ENCODE measurements around the gene LRRC4B. TPM values are rescaled to one million over a fixed set of nuclear protein-coding genes. Genes with fewer than 3 reads are reported as not detected.
A peak's percentile ranks its signal among the peaks of the same experiment; 100 is the strongest.

Gene LRRC4B
- polyA plus RNA-seq, 1 of the 3 experiments (the other 2 are of a cell fraction): 6.9 TPM

DNA sequence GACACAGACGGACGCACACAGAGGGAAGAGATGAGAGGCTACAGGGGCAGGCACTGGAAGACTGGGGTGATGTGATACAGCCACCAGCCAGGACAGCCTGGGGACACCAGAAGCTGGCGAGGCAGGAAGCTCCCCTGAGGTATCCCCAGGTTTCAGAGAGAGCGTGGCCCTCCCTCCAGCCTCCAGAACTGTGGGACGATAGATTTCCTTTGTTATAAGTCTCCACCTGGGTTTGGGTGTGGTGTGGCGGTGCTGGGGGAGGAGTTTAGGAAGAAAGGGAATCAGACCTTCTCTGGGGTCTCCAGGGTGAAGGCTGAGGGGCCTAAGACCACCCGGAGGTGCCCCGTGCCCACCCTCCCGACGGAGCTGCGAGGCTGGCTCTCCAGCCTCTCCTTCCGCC is 51.8 kb downstream of the LRRC4B start (continued):
- TF ChIP-seq ZBTB33 (IDR thresholded peaks at IDR 0.05; ENCODE audit: borderline replicate concordance, low read depth) (no peak), EZH2phosphoT487 (IDR thresholded peaks at IDR 0.05; ENCODE audit: borderline replicate concordance, low read depth) (no peak)

- WGBS (ENCODE audit: low lambda C conversion rate): 80% methylated on average over 5 of the region's 11 CpGs
- no peaks in the 10 kb centered on the region for H3F3A ChIP-seq (replicated peaks; ENCODE audit: insufficient read depth)
- POLR2A ChIA-PET: no interaction called here
- no peak for DNase-seq
- CTCF ChIA-PET: interaction anchor here (1.0 to 2.7 kb wide), 5 partner anchors 23 to 93 kb away, joined by 3 to 14 read pairs (median 4); no protein-coding TSS in a partner anchor
- H3K79me2 ChIP-seq (ENCODE audit: insufficient read depth): peaks cover 7% of the 10 kb centered on the region; the same call in 1 of the 2 replicates
- H3K9me3 ChIP-seq: no peaks in the 10 kb centered on the region
- no peaks in the 10 kb centered on the region for H3K27me3 ChIP-seq (ENCODE audit: insufficient read depth)
- peaks cover 0 to 38% of the 10 kb centered on the region in 2 experiments; a peak in 1 of 4 replicates for H3K4me1 ChIP-seq (ENCODE audit: control insufficient read depth in 1 of 2, insufficient read depth in 2 of 2, low read depth in 1 of 2, low read length in 1 of 2)
- no peak overlapping the region for H3K4me3 ChIP-seq (ENCODE audit: low read depth in 2 of 2, low read length in 1 of 2)
- H3K27ac ChIP-seq (ENCODE audit: low read depth in 2 of 2, low read length in 1 of 2): peak overlapping the region in 1 of 2 experiments; percentile 98; a peak in 2 of 4 replicates
- no peaks in the 10 kb centered on the region for H4K20me1 ChIP-seq (ENCODE audit: insufficient read depth)
- no peaks in the 10 kb centered on the region for H3K36me3 ChIP-seq (replicated peaks in 1 of 2; ENCODE audit: control insufficient read depth in 1 of 2, insufficient read depth in 2 of 2, low read length in 1 of 2)
- no peaks in the 10 kb centered on the region for H3K9me2 ChIP-seq
- no peak overlapping the region for H3K9ac ChIP-seq
- H2AFZ ChIP-seq (ENCODE audit: low read depth): no peak overlapping the region
- H3K4me2 ChIP-seq: no peak overlapping the region
- no peak for TF ChIP-seq NRF1 (IDR thresholded peaks at IDR 0.05; ENCODE audit: low read depth, low read length)
- no peak for TF ChIP-seq FOXM1 (IDR thresholded peaks at IDR 0.05; ENCODE audit: low read depth)
- no peak for TF ChIP-seq YY1 (IDR thresholded peaks at IDR 0.05; ENCODE audit: low read depth)
- no peak for TF ChIP-seq PBX3 (IDR thresholded peaks at IDR 0.05)
These were observed 53.1 kb downstream of the LRRC4B start for GRCh38 chr19:50515168-50515561.

DNA sequence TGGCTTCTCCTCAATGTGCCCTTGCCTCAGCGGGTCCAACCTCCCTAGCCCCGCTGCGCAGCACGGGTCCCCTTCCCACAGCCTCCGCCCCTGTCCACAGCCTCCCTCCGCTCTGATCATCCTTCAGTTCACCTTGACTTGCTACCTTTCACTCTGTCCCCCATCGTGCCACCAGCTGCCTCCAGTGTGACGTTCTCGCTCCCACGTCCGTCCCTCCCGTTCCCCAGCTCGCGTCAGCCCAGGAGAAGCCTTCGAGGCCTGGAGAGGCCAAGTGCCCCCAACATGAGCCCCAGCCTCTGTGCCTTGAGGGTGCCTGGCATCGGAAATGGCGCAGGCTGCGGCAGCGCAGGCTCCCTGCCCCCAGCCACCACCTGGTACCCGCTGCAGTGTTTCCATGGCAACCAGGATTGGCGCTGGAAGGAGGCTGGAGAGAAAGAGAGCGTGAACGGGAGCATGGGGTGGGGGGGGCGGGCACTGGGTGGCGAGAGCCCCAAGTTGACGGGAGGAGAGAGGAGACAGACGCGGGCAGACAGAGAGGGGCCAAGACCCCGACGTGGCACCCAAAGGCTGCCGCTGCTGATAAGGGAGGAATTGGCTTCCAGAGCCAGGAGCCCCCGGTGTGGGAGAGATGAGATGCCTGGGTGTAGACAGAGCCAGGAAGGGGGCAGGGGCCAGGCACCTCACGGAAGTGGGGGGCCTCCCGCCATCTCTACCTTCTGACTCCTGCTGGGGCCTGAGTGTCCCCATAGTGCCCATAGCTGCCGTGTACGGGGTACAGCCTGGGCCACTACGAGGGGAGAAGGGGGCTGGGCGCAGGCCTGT is 53.7 kb downstream of the LRRC4B start:
- H3K4me3 ChIP-seq (ENCODE audit: low read depth in 2 of 2, low read length in 1 of 2): peak overlapping the region in 1 of 2 experiments; percentile 37; a peak in 1 of 4 replicates
- POLR2A ChIA-PET: no interaction called here
- peak overlapping the region in 1 of 2 experiments; percentile 98; a peak in 2 of 4 replicates for H3K27ac ChIP-seq (ENCODE audit: low read depth in 2 of 2, low read length in 1 of 2)
- DNase-seq: peak; percentile 95
- H3K9me2 ChIP-seq: no peaks in the 10 kb centered on the region
- no peaks in the 10 kb centered on the region for H3K36me3 ChIP-seq (replicated peaks in 1 of 2; ENCODE audit: control insufficient read depth in 1 of 2, insufficient read depth in 2 of 2, low read length in 1 of 2)
- no peak overlapping the region for H2AFZ ChIP-seq (ENCODE audit: low read depth)
- no peak overlapping the region for H3K4me2 ChIP-seq
- H3K79me2 ChIP-seq (ENCODE audit: insufficient read depth): peaks cover 11% of the 10 kb centered on the region; the same call in 1 of the 2 replicates
- H3K4me1 ChIP-seq (ENCODE audit: control insufficient read depth in 1 of 2, insufficient read depth in 2 of 2, low read depth in 1 of 2, low read length in 1 of 2): peaks cover 0 to 41% of the 10 kb centered on the region in 2 experiments; a peak in 1 of 4 replicates
- WGBS (ENCODE audit: low lambda C conversion rate): 55% methylated on average over 32 of the region's 38 CpGs
- H4K20me1 ChIP-seq (ENCODE audit: insufficient read depth): no peaks in the 10 kb centered on the region
- CTCF ChIA-PET: interaction anchor here (1.1 to 2.7 kb wide), 5 partner anchors 23 to 93 kb away, joined by 3 to 14 read pairs (median 4); no protein-coding TSS in a partner anchor
- H3K9me3 ChIP-seq: no peaks in the 10 kb centered on the region
- no peak overlapping the region for H3K9ac ChIP-seq
- H3F3A ChIP-seq (replicated peaks; ENCODE audit: insufficient read depth): no peaks in the 10 kb centered on the region
- no peaks in the 10 kb centered on the region for H3K27me3 ChIP-seq (ENCODE audit: insufficient read depth)
- TF ChIP-seq YY1 (IDR thresholded peaks at IDR 0.05; ENCODE audit: low read depth) (no peak), IRF3 (IDR thresholded peaks at IDR 0.05; ENCODE audit: low read depth, low read length) (no peak), RXRA (IDR thresholded peaks at IDR 0.05; ENCODE audit: borderline replicate concordance, low read depth) (no peak), JUND (IDR thresholded peaks at IDR 0.05) (no peak), EZH2phosphoT487 (IDR thresholded peaks at IDR 0.05; ENCODE audit: borderline replicate concordance, low read depth) (no peak), CTCF (IDR thresholded peaks at IDR 0.05) (no peak), RCOR1 (IDR thresholded peaks at IDR 0.05; ENCODE audit: low read length) (peak; percentile 48; the same call in 1 of the 2 replicates), NRF1 (IDR thresholded peaks at IDR 0.05; ENCODE audit: low read depth, low read length) (no peak), TCF12 (IDR thresholded peaks at IDR 0.05) (no peak), TEAD4 (IDR thresholded peaks at IDR 0.05; ENCODE audit: borderline replicate concordance, insufficient read depth) (no peak), GATA2 (CRISPR knock-in tag; IDR thresholded peaks at IDR 0.05) (peak; percentile 46; the same call in 1 of the 2 replicates)
- TF ChIP-seq, protein P1, sequence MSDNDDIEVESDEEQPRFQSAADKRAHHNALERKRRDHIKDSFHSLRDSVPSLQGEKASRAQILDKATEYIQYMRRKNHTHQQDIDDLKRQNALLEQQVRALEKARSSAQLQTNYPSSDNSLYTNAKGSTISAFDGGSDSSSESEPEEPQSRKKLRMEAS (IDR thresholded peaks at IDR 0.05; ENCODE audit: low read depth): no peak

All from SK-N-SH (cell line).